Bronchial epithelial cell (primary cell): ENCODE results near the gene SAP30L. TPM values are rescaled to one million over a fixed set of nuclear protein-coding genes. Genes with fewer than 3 reads are reported as not detected.

Source experiments
- DNase-seq: peaks from one replicate; pipeline ENCODE4 v3.0.0-alpha.2; 2010; ENCODE audit warnings: low read depth
- FAIRE-seq: peaks from 2 replicates; lab custom pipeline; 2011; peaks lifted over from hg19 to GRCh38; lab: Jason Lieb, UNC
- H3K27me3 ChIP-seq: 2 replicates; pipeline ENCODE4 v1.5.1; 2011; ENCODE audit warnings: low read length; ENCODE audit not compliant: control insufficient read depth, insufficient read depth
- H3K36me3 ChIP-seq: 2 replicates; pipeline ENCODE4 v1.5.1; 2011; ENCODE audit warnings: low read length; ENCODE audit not compliant: control insufficient read depth, insufficient read depth
- H3K4me3 ChIP-seq: 2 replicates; pipeline ENCODE4 v1.5.1; 2011; ENCODE audit warnings: mild to moderate bottlenecking, low read depth, low read length, control low read depth
- CTCF ChIP-seq: IDR thresholded peaks from 2 replicates; pipeline ENCODE4 v1.5.1; 2011; ENCODE audit warnings: mild to moderate bottlenecking, moderate library complexity, low read length, control low read depth, inconsistent platforms; ENCODE audit not compliant: insufficient read depth, severe bottlenecking
- total RNA-seq: library from RNA; depleted of rRNA; stranded (reverse); fragments of >200 nt; gene quantifications from 2 replicates; pipeline ENCODE4 v1.2.1, GENCODE V29; 2014

Gene SAP30L
- total RNA-seq, 1 donor from 2014 or later: 32.4 TPM

- no peak for DNase-seq
Observed at GRCh38 chr5:154474396-154475334, 28.9 kb downstream of the SAP30L start.

GRCh38 chr5:154475591-154476353 lies 30.0 kb downstream of the SAP30L start:
- no peak for FAIRE-seq

More at GRCh38 chr5:154474396-154475334, 28.9 kb downstream of the SAP30L start:
- no peak for TF ChIP-seq CTCF
- H3K27me3 ChIP-seq: peaks cover 79% of the 10 kb centered on the region
- no peak for FAIRE-seq
- no peak overlapping the region for H3K4me3 ChIP-seq
- H3K36me3 ChIP-seq: no peaks in the 10 kb centered on the region

GRCh38 chr5:154476354-154477205 lies 30.8 kb downstream of the SAP30L start:
- DNase-seq (no peak), FAIRE-seq (no peak)
- H3K36me3 ChIP-seq: no peaks in the 10 kb centered on the region
- no peak for TF ChIP-seq CTCF
- peaks cover 87% of the 10 kb centered on the region for H3K27me3 ChIP-seq
- H3K4me3 ChIP-seq: no peak overlapping the region

More at GRCh38 chr5:154475591-154476353, 30.0 kb downstream of the SAP30L start:
- no peak for TF ChIP-seq CTCF
- no peaks in the 10 kb centered on the region for H3K36me3 ChIP-seq
- peaks cover 87% of the 10 kb centered on the region for H3K27me3 ChIP-seq
- DNase-seq: no peak
- no peak overlapping the region for H3K4me3 ChIP-seq

GRCh38 chr5:154477382-154478223 lies 31.8 kb downstream of the SAP30L start:
- Histone ChIP-seq H3K36me3 (no peaks in the 10 kb centered on the region), H3K27me3 (peaks cover 93% of the 10 kb centered on the region), H3K4me3 (peak overlapping the region; percentile 8)
- no peak for TF ChIP-seq CTCF
- DNase-seq: no peak
- peak; percentile 7 for FAIRE-seq

GRCh38 chr5:154478224-154478565 lies 32.4 kb downstream of the SAP30L start, which contains the start of gene HAND1:
Gene HAND1, minus strand, starts transcription at chr5:154478227. Its CDS starts 219 bp downstream, at chr5:154478008.
- TF ChIP-seq CTCF: no peak
- FAIRE-seq: no peak
- peak; percentile 35 for DNase-seq
- no peaks in the 10 kb centered on the region for H3K36me3 ChIP-seq
- peak within 1 kb of the TSS; percentile 8 for H3K4me3 ChIP-seq
- H3K27me3 ChIP-seq: peaks cover 93% of the 10 kb centered on the region
